Loucy (cell line): Measurements from ENCODE around the gene SULT2B1.
A peak's percentile ranks its signal among the peaks of the same experiment; 100 is the strongest.
"Not testable (repeated sequence)": the region's sequence is repeated elsewhere in the genome, so short reads cannot be mapped to it uniquely, and the experiment has no call there.

ENCODE experiments used
- H2AFZ ChIP-seq: fragments of 200-600 bp; sonication (generic); 2 replicates; pipeline ENCODE4 v1.6.0; 2016; ENCODE audit warnings: antibody characterized with exemption, mild to moderate bottlenecking, low read length, moderate library complexity
- H3F3A ChIP-seq: fragments of 200-600 bp; 2 replicates; pipeline ENCODE4 v1.6.0; 2016; ENCODE audit warnings: antibody characterized with exemption, low read depth, mild to moderate bottlenecking
- H3K27me3 ChIP-seq: fragments of 200-600 bp; sonication (generic); 2 replicates; pipeline ENCODE4 v1.6.1; 2014; ENCODE audit warnings: low read length, mild to moderate bottlenecking; ENCODE audit not compliant: insufficient read depth, poor library complexity, severe bottlenecking
- H3K36me3 ChIP-seq: fragments of 200-600 bp; sonication (generic); 2 replicates; pipeline ENCODE4 v1.6.1; 2016; ENCODE audit warnings: low read length; ENCODE audit not compliant: insufficient read depth
- H3K4me1 ChIP-seq: fragments of 200-600 bp; sonication (generic); 2 replicates; pipeline ENCODE4 v1.5.1; 2014; ENCODE audit warnings: low read length, mild to moderate bottlenecking; ENCODE audit not compliant: insufficient read depth, poor library complexity, severe bottlenecking
- H3K4me2 ChIP-seq: fragments of 200-600 bp; sonication (generic); 2 replicates; pipeline ENCODE4 v1.6.0; 2014; ENCODE audit warnings: antibody characterized with exemption, low read length, low read depth, mild to moderate bottlenecking; ENCODE audit not compliant: poor library complexity, severe bottlenecking
- H3K4me3 ChIP-seq: fragments of 200-600 bp; sonication (generic); 2 replicates; pipeline ENCODE4 v1.5.1; 2014; ENCODE audit warnings: low read length, mild to moderate bottlenecking, mixed read lengths; ENCODE audit not compliant: poor library complexity, severe bottlenecking
- H3K79me2 ChIP-seq: fragments of 200-600 bp; sonication (generic); 2 replicates; pipeline ENCODE4 v1.6.1; 2014; ENCODE audit warnings: low read length; ENCODE audit not compliant: insufficient read depth
- H3K9ac ChIP-seq: fragments of 200-600 bp; sonication (generic); 2 replicates; pipeline ENCODE4 v1.6.0; 2014; ENCODE audit warnings: mild to moderate bottlenecking, low read depth, low read length, moderate library complexity; ENCODE audit not compliant: poor library complexity, severe bottlenecking
- H3K9me2 ChIP-seq: fragments of 200-600 bp; sonication (generic); replicated peaks from 2 replicates; pipeline ENCODE4 v1.6.1; 2016; ENCODE audit warnings: low read depth, low read length, mixed read lengths
- H3K9me3 ChIP-seq: fragments of 200-600 bp; sonication (generic); 2 replicates; pipeline ENCODE4 v1.6.1; 2014; ENCODE audit warnings: mild to moderate bottlenecking, antibody characterized with exemption, low read length, low read depth; ENCODE audit not compliant: insufficient read depth
- H4K20me1 ChIP-seq: fragments of 200-600 bp; sonication (generic); 2 replicates; pipeline ENCODE4 v1.6.0; 2014; ENCODE audit warnings: antibody characterized with exemption, low read length, mild to moderate bottlenecking; ENCODE audit not compliant: insufficient read depth, poor library complexity, severe bottlenecking
- EZH2phosphoT487 ChIP-seq: fragments of 200-600 bp; IDR thresholded peaks from 2 replicates; pipeline ENCODE4 v1.6.1; 2018; ENCODE audit warnings: antibody characterized with exemption, mild to moderate bottlenecking, moderate library complexity, borderline replicate concordance
- TF ChIP-seq, protein P1 (sequence below): fragments of 200-600 bp; sonication (generic); conservative IDR thresholded peaks from 2 replicates; pipeline ENCODE4 v1.5.1; 2014; ENCODE audit warnings: mild to moderate bottlenecking, antibody characterized with exemption, low read length

The SULT2B1 gene

GRCh38 chr19:48514123-48514458 is 37.9 kb upstream of the SULT2B1 start:
- H3K4me3 ChIP-seq, result peak overlapping the region; percentile 91
- no peaks in the 10 kb centered on the region for H3K36me3 ChIP-seq
- H3K9ac ChIP-seq, result no peak overlapping the region

GRCh38 chr19:48516536-48516935 is 35.4 kb upstream of the SULT2B1 start:
- Histone ChIP-seq H3K4me1 (no peaks in the 10 kb centered on the region), H3K36me3 (no peaks in the 10 kb centered on the region), H3K27me3 (no peaks in the 10 kb centered on the region), H3K4me2 (no peak overlapping the region), H2AFZ (no peak overlapping the region), H3F3A (no peaks in the 10 kb centered on the region), H3K9me3 (no peaks in the 10 kb centered on the region), H3K9ac (no peak overlapping the region), H3K9me2 (no peaks in the 10 kb centered on the region), H3K79me2 (no peaks in the 10 kb centered on the region), H4K20me1 (no peaks in the 10 kb centered on the region), H3K4me3 (no peak overlapping the region)
- no peak for TF ChIP-seq EZH2phosphoT487
- TF ChIP-seq, protein P1, sequence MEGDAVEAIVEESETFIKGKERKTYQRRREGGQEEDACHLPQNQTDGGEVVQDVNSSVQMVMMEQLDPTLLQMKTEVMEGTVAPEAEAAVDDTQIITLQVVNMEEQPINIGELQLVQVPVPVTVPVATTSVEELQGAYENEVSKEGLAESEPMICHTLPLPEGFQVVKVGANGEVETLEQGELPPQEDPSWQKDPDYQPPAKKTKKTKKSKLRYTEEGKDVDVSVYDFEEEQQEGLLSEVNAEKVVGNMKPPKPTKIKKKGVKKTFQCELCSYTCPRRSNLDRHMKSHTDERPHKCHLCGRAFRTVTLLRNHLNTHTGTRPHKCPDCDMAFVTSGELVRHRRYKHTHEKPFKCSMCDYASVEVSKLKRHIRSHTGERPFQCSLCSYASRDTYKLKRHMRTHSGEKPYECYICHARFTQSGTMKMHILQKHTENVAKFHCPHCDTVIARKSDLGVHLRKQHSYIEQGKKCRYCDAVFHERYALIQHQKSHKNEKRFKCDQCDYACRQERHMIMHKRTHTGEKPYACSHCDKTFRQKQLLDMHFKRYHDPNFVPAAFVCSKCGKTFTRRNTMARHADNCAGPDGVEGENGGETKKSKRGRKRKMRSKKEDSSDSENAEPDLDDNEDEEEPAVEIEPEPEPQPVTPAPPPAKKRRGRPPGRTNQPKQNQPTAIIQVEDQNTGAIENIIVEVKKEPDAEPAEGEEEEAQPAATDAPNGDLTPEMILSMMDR, result no peak

More at GRCh38 chr19:48514123-48514458, 37.9 kb upstream of the SULT2B1 start:
- H3K4me2 ChIP-seq, result peak overlapping the region; percentile 72
- H2AFZ ChIP-seq, result peak overlapping the region; percentile 100
- H3F3A ChIP-seq, result no peaks in the 10 kb centered on the region
- H3K4me1 ChIP-seq, result no peaks in the 10 kb centered on the region
- no peaks in the 10 kb centered on the region for H3K9me3 ChIP-seq
- H3K27me3 ChIP-seq, result no peaks in the 10 kb centered on the region
- no peaks in the 10 kb centered on the region for H3K79me2 ChIP-seq
- H3K9me2 ChIP-seq, result no peaks in the 10 kb centered on the region
- no peaks in the 10 kb centered on the region for H4K20me1 ChIP-seq
- TF ChIP-seq EZH2phosphoT487, result no peak
- TF ChIP-seq, protein P1, result no peak

DNA sequence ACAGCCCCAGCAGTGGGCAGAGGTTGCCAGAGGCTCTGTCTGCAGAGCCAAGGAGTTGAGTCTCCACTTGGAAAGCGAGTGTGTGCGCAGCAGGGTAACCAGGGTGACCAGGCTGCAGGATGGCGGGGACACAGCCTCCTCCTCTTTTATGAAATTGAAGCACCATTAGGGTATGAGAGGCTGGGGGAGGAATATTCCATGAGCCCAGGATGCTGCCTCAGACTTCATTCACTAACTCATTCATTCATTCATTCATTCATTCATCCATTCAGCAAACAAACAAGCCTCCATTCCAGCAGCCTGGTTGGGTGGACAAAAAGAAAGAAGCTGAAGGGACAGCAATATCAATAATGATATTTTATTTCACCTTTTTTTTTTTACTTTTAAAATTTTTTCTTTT is 33.8 kb upstream of the SULT2B1 start:
- Histone ChIP-seq H3K9me3 (no peaks in the 10 kb centered on the region), H2AFZ (no peak overlapping the region), H4K20me1 (no peaks in the 10 kb centered on the region), H3K79me2 (no peaks in the 10 kb centered on the region), H3K4me1 (no peaks in the 10 kb centered on the region), H3F3A (no peaks in the 10 kb centered on the region), H3K4me3 (no peak overlapping the region), H3K9me2 (no peaks in the 10 kb centered on the region), H3K9ac (no peak overlapping the region), H3K36me3 (no peaks in the 10 kb centered on the region), H3K4me2 (no peak overlapping the region), H3K27me3 (no peaks in the 10 kb centered on the region)
- TF ChIP-seq, protein P1, result no peak
- no peak for TF ChIP-seq EZH2phosphoT487

DNA sequence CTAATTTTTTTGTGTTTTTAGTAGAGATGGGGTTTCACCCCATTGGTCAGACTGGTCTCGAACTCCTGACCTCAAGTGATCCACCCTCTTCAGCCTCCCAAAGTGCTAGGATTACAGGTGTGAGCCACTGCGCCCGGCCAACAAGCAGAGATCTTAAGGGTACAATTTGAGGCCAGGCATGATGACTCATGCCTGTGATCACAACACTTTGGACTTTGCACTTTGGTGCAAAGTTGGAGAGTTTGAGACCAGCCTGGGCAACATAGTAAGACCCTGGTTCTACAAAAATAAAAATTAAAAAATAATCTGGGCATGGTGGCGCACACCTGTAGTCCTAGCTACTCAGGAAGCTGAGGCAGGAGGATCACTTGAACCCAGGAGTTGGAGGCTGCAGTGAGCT is 32.5 kb upstream of the SULT2B1 start:
- H3K4me1 ChIP-seq, H3K4me3 ChIP-seq, H3K79me2 ChIP-seq, H3K27me3 ChIP-seq, H3K4me2 ChIP-seq, H4K20me1 ChIP-seq, H3K9ac ChIP-seq, H3K36me3 ChIP-seq, H2AFZ ChIP-seq, H3F3A ChIP-seq, H3K9me3 ChIP-seq, H3K9me2 ChIP-seq: not testable (repeated sequence)
